ENCODE measurements around the gene SYNGAP1.

DNA sequence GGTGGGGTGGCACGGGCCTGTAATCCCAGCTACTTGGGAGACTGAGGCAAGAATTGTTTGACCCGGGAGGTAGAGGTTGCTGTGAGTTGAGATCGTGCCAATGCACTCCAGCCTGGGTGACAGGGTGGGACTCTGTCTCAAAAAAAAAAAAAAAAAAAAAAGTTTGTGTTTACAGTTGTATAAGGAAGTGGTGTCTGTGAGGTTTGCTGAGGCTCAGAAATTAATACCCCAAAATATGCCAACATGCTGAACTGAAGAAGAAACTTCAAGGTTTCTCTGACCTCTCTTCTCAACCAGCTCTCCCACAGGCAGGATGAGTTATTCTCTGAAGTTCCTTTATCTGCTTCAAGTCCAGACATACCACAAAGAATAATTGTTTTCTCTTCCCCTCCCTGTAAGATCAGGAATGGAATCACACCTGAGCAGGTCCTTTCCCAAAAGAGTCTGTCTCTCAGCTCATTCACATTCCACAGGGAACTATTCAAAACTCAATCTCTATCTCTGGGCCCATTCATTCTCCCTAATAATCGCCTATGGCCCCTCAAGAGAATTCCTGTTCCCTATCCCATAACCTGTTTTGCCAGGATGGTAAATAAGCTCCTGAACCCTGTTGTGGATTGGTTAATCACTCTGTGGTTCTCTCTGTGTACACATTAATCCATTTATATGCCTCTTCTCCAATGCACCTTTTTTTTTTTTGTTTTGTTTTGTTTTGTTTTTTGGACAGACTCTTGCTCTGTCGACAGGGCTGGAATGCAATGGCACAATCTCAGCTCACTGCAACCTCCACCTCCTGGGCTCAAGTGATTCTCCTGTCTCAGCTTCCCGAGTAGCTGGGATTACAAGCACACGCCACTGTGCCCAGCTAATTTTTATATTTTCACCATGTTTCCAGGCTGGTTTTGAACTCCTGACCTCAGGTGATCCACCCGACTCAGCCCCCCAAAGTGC, 45.6 kb upstream of the SYNGAP1 start:
- TF ChIP-seq, protein P1, sequence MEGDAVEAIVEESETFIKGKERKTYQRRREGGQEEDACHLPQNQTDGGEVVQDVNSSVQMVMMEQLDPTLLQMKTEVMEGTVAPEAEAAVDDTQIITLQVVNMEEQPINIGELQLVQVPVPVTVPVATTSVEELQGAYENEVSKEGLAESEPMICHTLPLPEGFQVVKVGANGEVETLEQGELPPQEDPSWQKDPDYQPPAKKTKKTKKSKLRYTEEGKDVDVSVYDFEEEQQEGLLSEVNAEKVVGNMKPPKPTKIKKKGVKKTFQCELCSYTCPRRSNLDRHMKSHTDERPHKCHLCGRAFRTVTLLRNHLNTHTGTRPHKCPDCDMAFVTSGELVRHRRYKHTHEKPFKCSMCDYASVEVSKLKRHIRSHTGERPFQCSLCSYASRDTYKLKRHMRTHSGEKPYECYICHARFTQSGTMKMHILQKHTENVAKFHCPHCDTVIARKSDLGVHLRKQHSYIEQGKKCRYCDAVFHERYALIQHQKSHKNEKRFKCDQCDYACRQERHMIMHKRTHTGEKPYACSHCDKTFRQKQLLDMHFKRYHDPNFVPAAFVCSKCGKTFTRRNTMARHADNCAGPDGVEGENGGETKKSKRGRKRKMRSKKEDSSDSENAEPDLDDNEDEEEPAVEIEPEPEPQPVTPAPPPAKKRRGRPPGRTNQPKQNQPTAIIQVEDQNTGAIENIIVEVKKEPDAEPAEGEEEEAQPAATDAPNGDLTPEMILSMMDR (IDR thresholded peaks at IDR 0.05; ENCODE audit: low read depth, low read length, missing input control): no peak
- no peak for TF ChIP-seq FOXA1 (IDR thresholded peaks at IDR 0.05)
- TF ChIP-seq, protein P2, sequence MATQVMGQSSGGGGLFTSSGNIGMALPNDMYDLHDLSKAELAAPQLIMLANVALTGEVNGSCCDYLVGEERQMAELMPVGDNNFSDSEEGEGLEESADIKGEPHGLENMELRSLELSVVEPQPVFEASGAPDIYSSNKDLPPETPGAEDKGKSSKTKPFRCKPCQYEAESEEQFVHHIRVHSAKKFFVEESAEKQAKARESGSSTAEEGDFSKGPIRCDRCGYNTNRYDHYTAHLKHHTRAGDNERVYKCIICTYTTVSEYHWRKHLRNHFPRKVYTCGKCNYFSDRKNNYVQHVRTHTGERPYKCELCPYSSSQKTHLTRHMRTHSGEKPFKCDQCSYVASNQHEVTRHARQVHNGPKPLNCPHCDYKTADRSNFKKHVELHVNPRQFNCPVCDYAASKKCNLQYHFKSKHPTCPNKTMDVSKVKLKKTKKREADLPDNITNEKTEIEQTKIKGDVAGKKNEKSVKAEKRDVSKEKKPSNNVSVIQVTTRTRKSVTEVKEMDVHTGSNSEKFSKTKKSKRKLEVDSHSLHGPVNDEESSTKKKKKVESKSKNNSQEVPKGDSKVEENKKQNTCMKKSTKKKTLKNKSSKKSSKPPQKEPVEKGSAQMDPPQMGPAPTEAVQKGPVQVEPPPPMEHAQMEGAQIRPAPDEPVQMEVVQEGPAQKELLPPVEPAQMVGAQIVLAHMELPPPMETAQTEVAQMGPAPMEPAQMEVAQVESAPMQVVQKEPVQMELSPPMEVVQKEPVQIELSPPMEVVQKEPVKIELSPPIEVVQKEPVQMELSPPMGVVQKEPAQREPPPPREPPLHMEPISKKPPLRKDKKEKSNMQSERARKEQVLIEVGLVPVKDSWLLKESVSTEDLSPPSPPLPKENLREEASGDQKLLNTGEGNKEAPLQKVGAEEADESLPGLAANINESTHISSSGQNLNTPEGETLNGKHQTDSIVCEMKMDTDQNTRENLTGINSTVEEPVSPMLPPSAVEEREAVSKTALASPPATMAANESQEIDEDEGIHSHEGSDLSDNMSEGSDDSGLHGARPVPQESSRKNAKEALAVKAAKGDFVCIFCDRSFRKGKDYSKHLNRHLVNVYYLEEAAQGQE (IDR thresholded peaks at IDR 0.05): no peak
- no peak for TF ChIP-seq RAD21 (IDR thresholded peaks at IDR 0.05)
- TF ChIP-seq, protein P3, sequence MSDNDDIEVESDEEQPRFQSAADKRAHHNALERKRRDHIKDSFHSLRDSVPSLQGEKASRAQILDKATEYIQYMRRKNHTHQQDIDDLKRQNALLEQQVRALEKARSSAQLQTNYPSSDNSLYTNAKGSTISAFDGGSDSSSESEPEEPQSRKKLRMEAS (IDR thresholded peaks at IDR 0.05): no peak
- no peak for TF ChIP-seq SP1 (IDR thresholded peaks at IDR 0.05)
- no peak for TF ChIP-seq YY1 (IDR thresholded peaks at IDR 0.05)
- no peak for TF ChIP-seq EGR1 (IDR thresholded peaks at IDR 0.05; ENCODE audit: low read depth in 2 of 2)

All from liver (tissue), 3 donors.